GM21526 (cell line): Measurements from ENCODE around the gene POU2F1.
"Not testable (repeated sequence)": the region's sequence is repeated elsewhere in the genome, so short reads cannot be mapped to it uniquely, and the experiment has no call there.

Source experiments
- ATAC-seq: cut with Tn5 transposase; IDR thresholded peaks from one replicate; pipeline ENCODE4 v1.9.1; 2021; ENCODE audit warnings: moderate library complexity; ENCODE audit not compliant: unreplicated experiment, low FRiP score

POU2F1 gene

GRCh38 chr1:167304165-167304564 lies 83.5 kb downstream of the POU2F1 start:
- no peak for ATAC-seq

- no peak for ATAC-seq
Measured at GRCh38 chr1:167305059-167305705, 84.5 kb downstream of the POU2F1 start.

- ATAC-seq, result no peak
Measured at GRCh38 chr1:167305706-167306277, 85.1 kb downstream of the POU2F1 start.

GRCh38 chr1:167310732-167311131 lies 90.0 kb downstream of the POU2F1 start:
- ATAC-seq, result no peak

- no peak for ATAC-seq
Measured at GRCh38 chr1:167312871-167313270, 92.2 kb downstream of the POU2F1 start.

GRCh38 chr1:167314671-167315070 lies 94.0 kb downstream of the POU2F1 start:
- ATAC-seq, result no peak

- ATAC-seq, result no peak
Measured at GRCh38 chr1:167317463-167317862, 96.8 kb downstream of the POU2F1 start.

- ATAC-seq, result not testable (repeated sequence)
Measured at GRCh38 chr1:167319206-167319605, 98.5 kb downstream of the POU2F1 start.

GRCh38 chr1:167322483-167322882 lies 101.8 kb downstream of the POU2F1 start:
- ATAC-seq, result no peak

GRCh38 chr1:167325151-167325550 lies 104.5 kb downstream of the POU2F1 start:
- ATAC-seq, result no peak

GRCh38 chr1:167328306-167328815 lies 107.7 kb downstream of the POU2F1 start:
- ATAC-seq, result peak; percentile 1

- ATAC-seq, result peak; percentile 66
Measured at GRCh38 chr1:167328816-167329483, 108.3 kb downstream of the POU2F1 start.

GRCh38 chr1:167330601-167331293 lies 110.1 kb downstream of the POU2F1 start:
- ATAC-seq, result no peak

GRCh38 chr1:167331650-167332049 lies 111.0 kb downstream of the POU2F1 start:
- no peak for ATAC-seq

- no peak for ATAC-seq
Measured at GRCh38 chr1:167332503-167332902, 111.8 kb downstream of the POU2F1 start.

- ATAC-seq, result no peak
Measured at GRCh38 chr1:167333124-167333523, 112.4 kb downstream of the POU2F1 start.

GRCh38 chr1:167333703-167334102 lies 113.0 kb downstream of the POU2F1 start:
- no peak for ATAC-seq

- ATAC-seq, result no peak
Measured at GRCh38 chr1:167339405-167339804, 118.7 kb downstream of the POU2F1 start.

- peak; percentile 59 for ATAC-seq
Measured at GRCh38 chr1:167342846-167343245, 122.2 kb downstream of the POU2F1 start.

- ATAC-seq, result no peak
Measured at GRCh38 chr1:167344112-167344511, 123.4 kb downstream of the POU2F1 start.
